Measurements from ENCODE around the gene AKAP10.

- TF ChIP-seq CTCF (IDR thresholded peaks at IDR 0.05; ENCODE audit: insufficient read depth, low read depth, low read length) = no peak
- no peak for TF ChIP-seq EZH2 (IDR thresholded peaks at IDR 0.05; ENCODE audit: insufficient read depth, low read length)
Observed at GRCh38 chr17:19978209-19978802, 678 bp upstream of the AKAP10 start.
